ENCODE results near the gene BMS1.

BMS1 gene

DNA sequence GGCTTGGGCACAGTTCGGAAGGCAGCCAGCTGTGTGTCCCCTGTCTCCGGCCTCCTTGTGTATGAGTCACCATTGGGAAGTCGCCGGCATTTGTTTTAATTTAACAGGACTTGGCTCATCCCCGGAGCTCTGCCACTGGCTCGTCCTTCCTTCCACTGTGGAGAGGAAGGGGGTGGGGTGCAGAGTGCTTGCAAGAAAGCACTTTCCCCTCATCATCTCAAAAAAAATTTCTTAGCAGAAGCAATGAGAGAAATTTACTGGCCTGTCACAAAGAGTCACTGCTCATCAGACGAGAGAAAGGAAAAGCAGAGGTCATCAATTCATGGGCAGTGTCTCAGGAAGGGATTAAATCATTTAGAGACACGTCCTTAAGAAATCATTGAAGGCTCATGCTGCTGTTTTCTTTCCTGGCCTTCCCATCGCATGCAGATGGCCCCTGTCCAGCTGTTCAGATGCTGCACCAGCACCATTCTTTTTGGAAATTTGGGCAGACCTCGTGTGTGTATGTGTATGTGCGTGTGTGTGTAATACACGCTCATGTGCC, 93.3 kb downstream of the BMS1 start:
- DNase-seq (ENCODE audit: low read depth) = peak; percentile 59
- TF ChIP-seq, protein P1, sequence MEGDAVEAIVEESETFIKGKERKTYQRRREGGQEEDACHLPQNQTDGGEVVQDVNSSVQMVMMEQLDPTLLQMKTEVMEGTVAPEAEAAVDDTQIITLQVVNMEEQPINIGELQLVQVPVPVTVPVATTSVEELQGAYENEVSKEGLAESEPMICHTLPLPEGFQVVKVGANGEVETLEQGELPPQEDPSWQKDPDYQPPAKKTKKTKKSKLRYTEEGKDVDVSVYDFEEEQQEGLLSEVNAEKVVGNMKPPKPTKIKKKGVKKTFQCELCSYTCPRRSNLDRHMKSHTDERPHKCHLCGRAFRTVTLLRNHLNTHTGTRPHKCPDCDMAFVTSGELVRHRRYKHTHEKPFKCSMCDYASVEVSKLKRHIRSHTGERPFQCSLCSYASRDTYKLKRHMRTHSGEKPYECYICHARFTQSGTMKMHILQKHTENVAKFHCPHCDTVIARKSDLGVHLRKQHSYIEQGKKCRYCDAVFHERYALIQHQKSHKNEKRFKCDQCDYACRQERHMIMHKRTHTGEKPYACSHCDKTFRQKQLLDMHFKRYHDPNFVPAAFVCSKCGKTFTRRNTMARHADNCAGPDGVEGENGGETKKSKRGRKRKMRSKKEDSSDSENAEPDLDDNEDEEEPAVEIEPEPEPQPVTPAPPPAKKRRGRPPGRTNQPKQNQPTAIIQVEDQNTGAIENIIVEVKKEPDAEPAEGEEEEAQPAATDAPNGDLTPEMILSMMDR (conservative IDR thresholded peaks at IDR 0.05; ENCODE audit: low read length) = no peak
- no peak overlapping the region for H3K4me3 ChIP-seq (ENCODE audit: low read length)

DNA sequence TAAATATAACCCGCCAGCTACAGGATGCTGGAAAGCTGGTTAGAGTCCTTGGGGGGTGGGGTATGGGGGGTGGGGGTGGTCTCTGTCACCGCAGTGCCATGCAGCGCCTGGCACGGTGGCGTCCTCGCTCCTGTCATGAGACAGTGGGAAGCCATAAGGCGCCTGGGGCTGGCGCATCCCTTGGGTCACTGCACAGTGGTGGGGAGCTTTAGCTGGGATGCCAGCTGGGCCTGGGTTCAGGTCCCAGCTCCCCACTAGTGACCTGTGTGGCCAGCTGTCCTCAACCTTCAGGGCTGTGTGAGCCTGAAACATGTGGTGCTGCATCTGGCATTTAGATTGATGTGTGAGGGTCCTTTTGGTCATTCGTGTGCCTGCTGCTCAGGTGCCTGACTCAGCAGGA, 93.9 kb downstream of the BMS1 start:
- DNase-seq (ENCODE audit: low read depth) = no peak
- no peak overlapping the region for H3K4me3 ChIP-seq (ENCODE audit: low read length)
- TF ChIP-seq, protein P1 (conservative IDR thresholded peaks at IDR 0.05; ENCODE audit: low read length) = no peak

DNA sequence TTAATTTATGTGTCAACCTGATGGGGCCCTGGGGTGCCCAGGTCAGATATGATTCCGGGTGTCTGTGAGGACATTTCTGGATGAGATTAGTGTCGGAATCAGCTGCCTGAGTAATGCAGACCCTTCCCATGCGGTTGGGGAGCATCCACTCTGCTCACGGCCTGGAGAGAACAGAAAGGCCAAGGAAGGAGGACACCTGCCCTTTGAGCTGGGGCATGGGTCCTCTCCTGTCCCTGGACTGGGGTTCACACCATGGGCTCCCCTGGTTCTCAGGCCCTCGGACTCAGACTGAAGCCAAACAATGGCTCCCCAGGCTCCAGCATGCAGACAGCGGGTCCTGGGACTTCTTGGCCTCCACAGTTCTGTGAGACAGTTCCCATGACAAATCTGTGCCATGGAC, 94.3 kb downstream of the BMS1 start:
- no peak for DNase-seq (ENCODE audit: low read depth)
- no peak overlapping the region for H3K4me3 ChIP-seq (ENCODE audit: low read length)
- TF ChIP-seq, protein P1 (conservative IDR thresholded peaks at IDR 0.05; ENCODE audit: low read length) = no peak

DNA sequence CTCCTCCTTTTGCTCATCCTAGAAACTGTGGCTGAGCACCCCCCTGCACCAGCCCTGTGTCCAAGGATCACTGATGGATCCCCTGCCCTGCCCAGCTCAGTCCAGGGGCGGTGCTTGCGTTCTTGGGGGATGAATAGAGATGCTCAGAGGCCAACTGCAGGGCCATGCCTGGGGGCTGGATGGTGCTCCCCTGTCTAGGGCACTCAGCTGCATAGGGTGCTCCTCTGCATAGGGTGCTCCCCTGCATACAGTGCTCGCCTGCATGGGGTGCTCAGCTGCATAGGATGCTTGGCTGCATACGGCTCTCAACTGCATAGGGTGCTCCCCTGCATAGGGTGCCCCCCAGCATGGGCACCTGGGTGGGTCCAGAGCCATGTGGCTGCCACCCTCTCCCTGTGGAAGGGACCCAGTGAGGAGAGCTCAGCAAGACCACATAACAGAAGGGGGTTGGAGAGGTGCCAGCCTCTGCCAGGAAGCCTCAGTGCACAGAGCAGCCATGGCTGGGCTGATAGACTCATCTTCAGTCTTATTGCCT, 95.0 kb downstream of the BMS1 start:
- TF ChIP-seq, protein P1 (conservative IDR thresholded peaks at IDR 0.05; ENCODE audit: low read length) = no peak
- no peak overlapping the region for H3K4me3 ChIP-seq (ENCODE audit: low read length)
- DNase-seq (ENCODE audit: low read depth) = no peak

DNA sequence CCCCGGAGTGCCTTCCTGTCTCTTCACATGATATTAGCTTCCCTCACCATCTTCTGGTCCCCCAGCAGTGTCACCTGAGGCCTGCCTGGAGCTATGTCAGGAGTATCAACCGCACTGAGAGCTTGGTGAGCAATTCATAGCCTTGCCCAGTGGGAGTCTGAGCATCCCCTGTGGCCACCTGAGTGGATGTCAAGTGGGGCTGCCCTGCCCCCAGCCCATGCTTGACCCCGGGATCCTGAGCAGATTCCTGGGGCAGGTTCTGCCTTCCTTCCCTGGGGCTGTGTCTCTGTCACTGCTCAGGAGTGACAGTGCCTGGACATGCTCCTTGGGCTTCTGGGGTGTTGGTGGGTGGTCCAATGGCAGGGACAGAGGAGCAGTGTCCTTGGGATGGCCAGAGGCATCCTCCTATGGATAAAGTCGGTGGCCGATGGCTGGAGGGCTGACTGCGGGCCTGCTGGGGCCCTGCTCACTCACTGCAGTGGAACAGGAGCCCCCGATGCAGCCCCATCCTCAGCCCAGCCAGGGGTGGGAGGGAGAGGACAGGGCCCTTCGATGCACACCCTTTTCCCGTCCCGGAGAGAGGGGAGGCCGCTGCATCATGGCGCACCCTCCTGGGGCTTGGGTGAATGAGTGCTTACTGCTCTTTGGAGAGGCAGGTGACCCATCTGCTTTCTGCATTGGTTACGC, 95.7 kb downstream of the BMS1 start:
- TF ChIP-seq, protein P1 (conservative IDR thresholded peaks at IDR 0.05; ENCODE audit: low read length) = no peak
- DNase-seq (ENCODE audit: low read depth) = no peak
- no peak overlapping the region for H3K4me3 ChIP-seq (ENCODE audit: low read length)

DNA sequence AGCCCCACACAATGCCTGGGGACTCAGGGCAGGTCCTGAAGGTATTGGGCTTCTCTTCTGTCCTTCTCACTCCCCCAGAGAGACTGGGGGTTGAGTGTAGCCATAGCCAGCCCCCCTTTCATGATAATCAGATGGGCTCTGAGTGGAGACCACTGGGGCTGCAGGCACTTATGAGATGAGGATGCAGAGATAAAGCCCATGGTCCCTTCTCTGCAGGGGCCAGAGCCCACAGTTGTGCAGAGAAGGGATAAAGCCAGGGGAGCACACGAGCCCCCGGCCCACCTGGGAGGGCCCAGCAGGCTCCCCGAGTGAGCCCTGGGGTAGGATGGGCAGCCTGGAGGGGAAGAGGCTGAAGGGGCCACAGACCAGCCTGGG, 96.2 kb downstream of the BMS1 start:
- no peak overlapping the region for H3K4me3 ChIP-seq (ENCODE audit: low read length)
- DNase-seq (ENCODE audit: low read depth) = no peak
- TF ChIP-seq, protein P1 (conservative IDR thresholded peaks at IDR 0.05; ENCODE audit: low read length) = no peak

Measured in AG10803 (cell line).